ENCODE measurements around the gene EPS8. TPM values are rescaled to one million over a fixed set of nuclear protein-coding genes. Genes with fewer than 3 reads are reported as not detected.

EPS8 gene
- total and polyA plus RNA-seq, 7 donors, result 7.9 to 16.9 (median 12.9) TPM

GRCh38 chr12:15710860-15711510, 78.2 kb downstream of the EPS8 start:
- H3K36me3 ChIP-seq (ENCODE audit: insufficient read depth in 1 of 2, low read depth in 1 of 2), result no peaks in the 10 kb centered on the region
- no peak overlapping the region for H3K4me3 ChIP-seq
- no peak overlapping the region for H3K27ac ChIP-seq
- 92 to 95% (median 92%) methylated on average over 4 of the region's 4 CpGs for WGBS, 3 donors
- TF ChIP-seq CTCF (IDR thresholded peaks at IDR 0.05), result no peak
- no peaks in the 10 kb centered on the region for H3K4me1 ChIP-seq
- DNase-seq (no peak), ATAC-seq (no peak)
- intact Hi-C loops (cut with DNase I), result no loop called here
- no peaks in the 10 kb centered on the region for H3K9me3 ChIP-seq
- no peaks in the 10 kb centered on the region for H3K27me3 ChIP-seq (ENCODE audit: insufficient read depth in 3 of 3, low read length in 2 of 3)

GRCh38 chr12:15709551-15709950, 79.6 kb downstream of the EPS8 start:
- TF ChIP-seq CTCF (IDR thresholded peaks at IDR 0.05), result no peak
- 66 to 78% (median 77%) methylated on average over 6 of the region's 6 CpGs for WGBS, 3 donors
- Histone ChIP-seq H3K36me3 (ENCODE audit: insufficient read depth in 1 of 2, low read depth in 1 of 2) (no peaks in the 10 kb centered on the region), H3K27ac (no peak overlapping the region), H3K9me3 (no peaks in the 10 kb centered on the region), H3K4me1 (no peaks in the 10 kb centered on the region), H3K27me3 (ENCODE audit: insufficient read depth in 3 of 3, low read length in 2 of 3) (no peaks in the 10 kb centered on the region), H3K4me3 (no peak overlapping the region)
- DNase-seq, result no peak
- intact Hi-C loops (cut with DNase I), result no loop called here
- no peak for ATAC-seq

GRCh38 chr12:15708396-15709076, 80.7 kb downstream of the EPS8 start:
- intact Hi-C loops (cut with DNase I), result no loop called here
- ATAC-seq, result no peak
- TF ChIP-seq CTCF (IDR thresholded peaks at IDR 0.05), result no peak

GRCh38 chr12:15707516-15708199, 81.5 kb downstream of the EPS8 start:
- WGBS, 3 donors, result 72 to 80% (median 76%) methylated on average over 6 of the region's 6 CpGs
- no peak overlapping the region for H3K27ac ChIP-seq
- H3K27me3 ChIP-seq (ENCODE audit: insufficient read depth in 3 of 3, low read length in 2 of 3), result no peaks in the 10 kb centered on the region
- no peak for ATAC-seq
- DNase-seq, result no peak
- no peaks in the 10 kb centered on the region for H3K36me3 ChIP-seq (ENCODE audit: insufficient read depth in 1 of 2, low read depth in 1 of 2)
- H3K4me1 ChIP-seq, result no peaks in the 10 kb centered on the region
- TF ChIP-seq CTCF (IDR thresholded peaks at IDR 0.05), result no peak
- no peak overlapping the region for H3K4me3 ChIP-seq
- intact Hi-C loops (cut with DNase I), result no loop called here
- no peaks in the 10 kb centered on the region for H3K9me3 ChIP-seq

More at GRCh38 chr12:15708396-15709076, 80.7 kb downstream of the EPS8 start:
- no peaks in the 10 kb centered on the region for H3K9me3 ChIP-seq
- no peak overlapping the region for H3K27ac ChIP-seq
- 96 to 100% (median 97%) methylated on average over 2 of the region's 2 CpGs for WGBS, 3 donors
- H3K27me3 ChIP-seq (ENCODE audit: insufficient read depth in 3 of 3, low read length in 2 of 3), result no peaks in the 10 kb centered on the region
- H3K4me1 ChIP-seq, result no peaks in the 10 kb centered on the region
- H3K4me3 ChIP-seq, result no peak overlapping the region
- DNase-seq, result no peak
- no peaks in the 10 kb centered on the region for H3K36me3 ChIP-seq (ENCODE audit: insufficient read depth in 1 of 2, low read depth in 1 of 2)
